GM12874 (cell line): ENCODE results near the gene ISG15.

ENCODE experiments used
- TF ChIP-seq, protein P1 (sequence below): IDR thresholded peaks from 2 replicates; pipeline ENCODE4 v1.5.1; 2011; ENCODE audit warnings: low read depth, mild to moderate bottlenecking, control low read depth, low read length, moderate library complexity; ENCODE audit not compliant: insufficient read depth

Gene ISG15

DNA sequence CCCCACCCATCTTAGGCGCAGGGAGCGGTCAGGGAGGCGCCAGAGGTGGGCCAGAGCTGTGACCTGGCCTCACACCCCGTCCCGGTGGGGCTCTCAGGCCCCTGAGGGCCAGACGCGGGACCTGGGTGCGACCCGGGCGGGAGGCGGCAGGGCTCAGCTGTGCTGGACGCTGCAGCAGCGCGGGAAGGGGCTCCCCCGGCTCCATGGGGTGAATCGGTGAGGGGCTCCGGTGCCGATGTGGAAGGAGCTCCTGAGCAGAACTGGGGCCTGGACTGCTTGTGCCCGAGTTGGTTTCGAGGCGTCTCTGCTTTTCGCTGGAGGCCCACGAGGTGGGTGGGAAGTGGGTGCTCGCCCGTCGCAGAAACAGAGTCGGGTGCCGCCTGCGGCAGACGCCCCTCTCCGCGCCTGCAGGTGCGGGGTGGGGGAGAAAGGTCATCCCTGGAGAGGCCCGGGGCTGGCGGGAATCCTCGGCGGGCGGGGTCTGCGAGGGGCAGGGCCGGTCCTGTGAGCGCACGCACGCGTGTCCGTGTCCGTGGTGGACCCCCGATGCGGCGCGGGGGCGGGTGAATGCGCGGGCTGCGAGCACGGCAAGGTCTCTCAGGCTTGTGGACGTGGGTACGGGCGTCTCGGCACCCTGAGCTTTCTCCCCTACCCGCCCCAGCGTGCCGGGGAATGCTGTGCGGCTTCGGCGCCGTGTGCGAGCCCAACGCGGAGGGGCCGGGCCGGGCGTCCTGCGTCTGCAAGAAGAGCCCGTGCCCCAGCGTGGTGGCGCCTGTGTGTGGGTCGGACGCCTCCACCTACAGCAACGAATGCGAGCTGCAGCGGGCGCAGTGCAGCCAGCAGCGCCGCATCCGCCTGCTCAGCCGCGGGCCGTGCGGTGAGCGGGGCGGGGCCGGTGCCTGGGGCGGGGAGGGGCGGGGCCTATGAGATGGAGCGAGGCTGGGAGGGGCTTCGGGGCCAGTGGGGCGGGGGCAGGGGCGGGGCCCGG lies 27.0 kb downstream of the ISG15 start:
- TF ChIP-seq, protein P1, sequence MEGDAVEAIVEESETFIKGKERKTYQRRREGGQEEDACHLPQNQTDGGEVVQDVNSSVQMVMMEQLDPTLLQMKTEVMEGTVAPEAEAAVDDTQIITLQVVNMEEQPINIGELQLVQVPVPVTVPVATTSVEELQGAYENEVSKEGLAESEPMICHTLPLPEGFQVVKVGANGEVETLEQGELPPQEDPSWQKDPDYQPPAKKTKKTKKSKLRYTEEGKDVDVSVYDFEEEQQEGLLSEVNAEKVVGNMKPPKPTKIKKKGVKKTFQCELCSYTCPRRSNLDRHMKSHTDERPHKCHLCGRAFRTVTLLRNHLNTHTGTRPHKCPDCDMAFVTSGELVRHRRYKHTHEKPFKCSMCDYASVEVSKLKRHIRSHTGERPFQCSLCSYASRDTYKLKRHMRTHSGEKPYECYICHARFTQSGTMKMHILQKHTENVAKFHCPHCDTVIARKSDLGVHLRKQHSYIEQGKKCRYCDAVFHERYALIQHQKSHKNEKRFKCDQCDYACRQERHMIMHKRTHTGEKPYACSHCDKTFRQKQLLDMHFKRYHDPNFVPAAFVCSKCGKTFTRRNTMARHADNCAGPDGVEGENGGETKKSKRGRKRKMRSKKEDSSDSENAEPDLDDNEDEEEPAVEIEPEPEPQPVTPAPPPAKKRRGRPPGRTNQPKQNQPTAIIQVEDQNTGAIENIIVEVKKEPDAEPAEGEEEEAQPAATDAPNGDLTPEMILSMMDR, result 0 out of 2 replicates have a peak, but pooled peaks have one; percentile 3

DNA sequence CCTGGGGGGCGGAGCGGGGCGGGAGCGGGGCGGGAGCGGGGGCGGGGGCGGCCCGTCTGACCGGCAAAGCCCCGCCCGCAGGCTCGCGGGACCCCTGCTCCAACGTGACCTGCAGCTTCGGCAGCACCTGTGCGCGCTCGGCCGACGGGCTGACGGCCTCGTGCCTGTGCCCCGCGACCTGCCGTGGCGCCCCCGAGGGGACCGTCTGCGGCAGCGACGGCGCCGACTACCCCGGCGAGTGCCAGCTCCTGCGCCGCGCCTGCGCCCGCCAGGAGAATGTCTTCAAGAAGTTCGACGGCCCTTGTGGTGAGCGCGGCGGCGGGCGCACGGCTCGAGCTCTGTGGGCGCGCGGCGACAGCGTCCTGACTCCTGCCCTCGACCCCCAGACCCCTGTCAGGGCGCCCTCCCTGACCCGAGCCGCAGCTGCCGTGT lies 27.8 kb downstream of the ISG15 start:
- TF ChIP-seq, protein P1, result no peak

DNA sequence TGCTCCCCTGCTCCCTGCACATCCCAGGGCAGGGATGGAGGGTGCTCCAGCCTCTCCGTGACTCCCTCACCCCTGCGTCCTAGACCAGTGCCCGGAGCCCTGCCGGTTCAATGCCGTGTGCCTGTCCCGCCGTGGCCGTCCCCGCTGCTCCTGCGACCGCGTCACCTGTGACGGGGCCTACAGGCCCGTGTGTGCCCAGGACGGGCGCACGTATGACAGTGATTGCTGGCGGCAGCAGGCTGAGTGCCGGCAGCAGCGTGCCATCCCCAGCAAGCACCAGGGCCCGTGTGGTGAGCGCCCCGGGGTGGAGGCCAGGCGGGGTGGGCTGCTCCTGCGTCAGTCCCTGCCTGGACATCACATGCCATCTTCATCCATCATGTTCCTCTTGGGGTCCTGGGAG lies 28.6 kb downstream of the ISG15 start:
- TF ChIP-seq, protein P1, result no peak

DNA sequence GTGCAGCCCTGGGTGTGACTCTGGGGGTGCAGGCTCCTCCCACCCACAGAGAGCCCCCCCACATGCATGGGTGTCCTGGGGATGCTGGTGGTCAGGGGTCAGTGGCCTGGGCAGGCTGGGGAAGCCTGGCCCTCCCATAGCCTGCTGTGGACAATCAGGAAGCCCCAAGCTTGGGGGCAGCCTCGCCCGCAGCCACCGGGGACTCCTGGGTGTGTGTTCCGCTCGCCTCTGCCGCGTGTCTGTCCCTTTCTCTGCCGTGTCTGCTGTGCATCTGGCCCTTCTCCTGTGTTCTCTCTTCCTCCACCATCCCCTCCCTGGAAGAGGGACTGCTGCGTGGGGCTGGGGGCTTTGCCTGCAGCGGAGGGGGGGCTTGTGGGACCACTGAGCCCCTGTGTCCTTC lies 29.5 kb downstream of the ISG15 start:
- TF ChIP-seq, protein P1, result no peak

DNA sequence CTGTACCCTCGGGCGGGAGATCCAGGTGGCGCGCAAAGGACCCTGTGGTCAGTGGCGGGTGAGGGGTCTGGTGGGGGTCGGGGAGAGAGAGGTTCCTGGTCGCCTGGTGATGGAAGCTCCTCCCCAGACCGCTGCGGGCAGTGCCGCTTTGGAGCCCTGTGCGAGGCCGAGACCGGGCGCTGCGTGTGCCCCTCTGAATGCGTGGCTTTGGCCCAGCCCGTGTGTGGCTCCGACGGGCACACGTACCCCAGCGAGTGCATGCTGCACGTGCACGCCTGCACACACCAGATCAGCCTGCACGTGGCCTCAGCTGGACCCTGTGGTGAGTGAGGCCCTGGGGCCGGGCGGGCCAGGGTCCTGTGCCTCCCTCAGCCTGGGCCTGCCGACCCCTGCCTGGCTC lies 30.1 kb downstream of the ISG15 start:
- TF ChIP-seq, protein P1, result no peak

DNA sequence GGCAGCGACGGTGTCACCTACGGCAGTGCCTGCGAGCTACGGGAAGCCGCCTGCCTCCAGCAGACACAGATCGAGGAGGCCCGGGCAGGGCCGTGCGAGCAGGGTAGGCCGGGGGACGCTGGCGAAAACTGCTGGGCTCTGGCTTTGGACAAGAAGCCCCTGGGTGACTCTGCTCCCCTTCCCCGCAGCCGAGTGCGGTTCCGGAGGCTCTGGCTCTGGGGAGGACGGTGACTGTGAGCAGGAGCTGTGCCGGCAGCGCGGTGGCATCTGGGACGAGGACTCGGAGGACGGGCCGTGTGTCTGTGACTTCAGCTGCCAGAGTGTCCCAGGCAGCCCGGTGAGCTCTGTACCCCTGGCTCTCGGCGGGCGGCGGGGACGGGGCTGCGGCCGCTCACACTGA lies 30.6 kb downstream of the ISG15 start:
- TF ChIP-seq, protein P1, result no peak

DNA sequence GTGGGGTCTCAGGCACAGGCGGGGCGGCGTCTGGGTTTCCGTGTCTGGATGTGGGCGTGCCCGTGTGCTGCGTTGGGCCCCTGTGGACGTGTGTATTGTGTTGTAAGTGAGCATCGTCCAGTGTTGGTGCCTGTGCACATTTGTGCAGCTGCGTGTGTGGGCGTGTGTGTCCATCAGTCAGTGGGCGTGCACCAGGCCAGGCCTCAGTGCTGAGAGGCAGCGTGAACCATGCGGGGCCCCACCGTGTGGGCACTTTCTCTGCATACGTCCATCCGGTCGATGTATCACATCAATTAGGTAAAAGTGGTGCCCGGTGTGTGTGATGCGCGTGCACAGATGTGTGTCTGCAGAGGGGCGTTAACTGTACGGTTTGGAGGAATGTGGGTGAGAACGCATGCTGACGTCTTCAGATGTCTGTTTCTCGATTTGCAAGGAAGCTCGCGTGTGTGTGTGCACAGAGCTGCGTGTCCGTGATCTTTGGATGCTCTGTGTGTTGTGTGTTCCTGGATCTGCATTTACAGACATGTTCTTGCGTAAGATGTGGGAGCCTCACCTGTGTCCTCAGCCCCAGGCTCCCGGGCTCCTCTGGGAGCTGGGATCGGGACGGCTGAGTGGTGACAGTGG lies 31.3 kb downstream of the ISG15 start:
- TF ChIP-seq, protein P1, result no peak
